Neural cell (in vitro differentiated cells): ENCODE measurements around the gene OLFM1. TPM values are rescaled to one million over a fixed set of nuclear protein-coding genes. Genes with fewer than 3 reads are reported as not detected.

Source experiments
- H2AFZ ChIP-seq: fragments of 200-600, 300-800 bp; sonication (generic), shearing (Covaris generic); 2 replicates; pipeline ENCODE4 v1.6.0; 2014; ENCODE audit warnings: low read depth, mild to moderate bottlenecking, antibody characterized with exemption, low read length, moderate library complexity
- H3F3A ChIP-seq: fragments of 200-600 bp; shearing (Covaris generic); 2 replicates; pipeline ENCODE4 v1.6.1; 2016; ENCODE audit warnings: mild to moderate bottlenecking, moderate library complexity, mixed read lengths, antibody characterized with exemption, low read length; ENCODE audit not compliant: insufficient read depth, poor library complexity, severe bottlenecking
- H3K27ac ChIP-seq: fragments of 200-600, 300-800 bp; sonication (generic), shearing (Covaris generic); 2 replicates; pipeline ENCODE4 v1.5.1; 2014; ENCODE audit warnings: mild to moderate bottlenecking, low read length, moderate library complexity
- H3K27me3 ChIP-seq: fragments of 300-800, 200-600 bp; sonication (generic), shearing (Covaris generic); 2 replicates; pipeline ENCODE4 v1.6.0; 2014; ENCODE audit warnings: mild to moderate bottlenecking, low read depth, low read length, moderate library complexity; ENCODE audit not compliant: insufficient read depth
- H3K36me3 ChIP-seq: fragments of 300-800, 200-600 bp; sonication (generic), shearing (Covaris generic); 2 replicates; pipeline ENCODE4 v1.5.1; 2014; ENCODE audit warnings: mild to moderate bottlenecking, antibody characterized with exemption, low read length, moderate library complexity; ENCODE audit not compliant: insufficient read depth
- H3K4me2 ChIP-seq: fragments of 300-800, 200-600 bp; sonication (generic), shearing (Covaris generic); 2 replicates; pipeline ENCODE4 v1.6.0; 2014; ENCODE audit warnings: mild to moderate bottlenecking, low read length
- H3K4me3 ChIP-seq: fragments of 300-800, 200-600 bp; sonication (generic), shearing (Covaris generic); 2 replicates; pipeline ENCODE4 v1.5.1; 2014; ENCODE audit warnings: mild to moderate bottlenecking, low read length, moderate library complexity
- H3K79me2 ChIP-seq: fragments of 200-600 bp; shearing (Covaris generic); replicated peaks from 2 replicates; pipeline ENCODE4 v1.6.0; 2014; ENCODE audit warnings: mild to moderate bottlenecking, low read length, moderate library complexity; ENCODE audit not compliant: insufficient read depth
- H3K9ac ChIP-seq: fragments of 300-800, 200-600 bp; sonication (generic), shearing (Covaris generic); 2 replicates; pipeline ENCODE4 v1.6.1; 2016; ENCODE audit warnings: mild to moderate bottlenecking, low read length, mixed read lengths
- H3K9me2 ChIP-seq: fragments of 200-600 bp; shearing (Covaris generic); 2 replicates; pipeline ENCODE4 v1.6.1; 2016; ENCODE audit warnings: mild to moderate bottlenecking, low read length, mixed read lengths; ENCODE audit not compliant: insufficient read depth
- H3K9me3 ChIP-seq: fragments of 200-600, 300-800 bp; sonication (generic), shearing (Covaris generic); 2 replicates; pipeline ENCODE4 v1.6.1; 2016; ENCODE audit warnings: mild to moderate bottlenecking, mixed run types, low read length, moderate library complexity, mixed read lengths
- H4K20me1 ChIP-seq: fragments of 200-600 bp; shearing (Covaris generic); 2 replicates; pipeline ENCODE4 v1.6.1; 2016; ENCODE audit warnings: mild to moderate bottlenecking, mixed run types; ENCODE audit not compliant: insufficient read depth
- CTCF ChIP-seq: fragments of 450-650 bp; IDR thresholded peaks from 2 replicates; pipeline ENCODE4 v1.5.1; 2014; ENCODE audit warnings: antibody characterized with exemption, mild to moderate bottlenecking, moderate library complexity; ENCODE audit not compliant: poor library complexity, severe bottlenecking
- EP300 ChIP-seq: fragments of 450-650 bp; conservative IDR thresholded peaks from 2 replicates; pipeline ENCODE4 v1.6.1; 2014; ENCODE audit warnings: antibody characterized with exemption, mild to moderate bottlenecking, moderate library complexity; ENCODE audit not compliant: poor library complexity, severe bottlenecking
- EZH2 ChIP-seq: fragments of 200-600, 300-800 bp; shearing (Covaris generic), sonication (generic); IDR thresholded peaks from 2 replicates; pipeline ENCODE4 v1.6.1; 2014; ENCODE audit warnings: antibody characterized with exemption, low read length, borderline replicate concordance, mild to moderate bottlenecking; ENCODE audit not compliant: insufficient read depth, poor library complexity, severe bottlenecking
- MXI1 ChIP-seq: fragments of 450-650 bp; conservative IDR thresholded peaks from 2 replicates; pipeline ENCODE4 v1.6.1; 2014; ENCODE audit warnings: antibody characterized with exemption, mild to moderate bottlenecking; ENCODE audit not compliant: poor library complexity, severe bottlenecking
- RAD21 ChIP-seq: fragments of 450-650 bp; conservative IDR thresholded peaks from 2 replicates; pipeline ENCODE4 v1.6.1; 2014; ENCODE audit warnings: antibody characterized with exemption, mild to moderate bottlenecking, moderate library complexity
- SMC3 ChIP-seq: fragments of 450-650 bp; conservative IDR thresholded peaks from 2 replicates; pipeline ENCODE4 v1.6.1; 2014; ENCODE audit warnings: antibody characterized with exemption, mild to moderate bottlenecking, moderate library complexity; ENCODE audit not compliant: poor library complexity
- TAF1 ChIP-seq: IDR thresholded peaks from 2 replicates; pipeline ENCODE4 v1.6.1; 2012; ENCODE audit warnings: low read depth
- polyA plus RNA-seq: library from polyadenylated mRNA; depleted of rRNA; stranded (reverse); fragments of >200 nt; gene quantifications from 2 replicates; pipeline ENCODE4 v1.2.3, GENCODE V29; 2014
- TF ChIP-seq, protein P1 (sequence below): IDR thresholded peaks from 2 replicates; pipeline ENCODE4 v1.6.1; 2012; ENCODE audit warnings: borderline replicate concordance

The OLFM1 gene
- polyA plus RNA-seq, 1 donor from 2014 or later: 102 TPM

DNA sequence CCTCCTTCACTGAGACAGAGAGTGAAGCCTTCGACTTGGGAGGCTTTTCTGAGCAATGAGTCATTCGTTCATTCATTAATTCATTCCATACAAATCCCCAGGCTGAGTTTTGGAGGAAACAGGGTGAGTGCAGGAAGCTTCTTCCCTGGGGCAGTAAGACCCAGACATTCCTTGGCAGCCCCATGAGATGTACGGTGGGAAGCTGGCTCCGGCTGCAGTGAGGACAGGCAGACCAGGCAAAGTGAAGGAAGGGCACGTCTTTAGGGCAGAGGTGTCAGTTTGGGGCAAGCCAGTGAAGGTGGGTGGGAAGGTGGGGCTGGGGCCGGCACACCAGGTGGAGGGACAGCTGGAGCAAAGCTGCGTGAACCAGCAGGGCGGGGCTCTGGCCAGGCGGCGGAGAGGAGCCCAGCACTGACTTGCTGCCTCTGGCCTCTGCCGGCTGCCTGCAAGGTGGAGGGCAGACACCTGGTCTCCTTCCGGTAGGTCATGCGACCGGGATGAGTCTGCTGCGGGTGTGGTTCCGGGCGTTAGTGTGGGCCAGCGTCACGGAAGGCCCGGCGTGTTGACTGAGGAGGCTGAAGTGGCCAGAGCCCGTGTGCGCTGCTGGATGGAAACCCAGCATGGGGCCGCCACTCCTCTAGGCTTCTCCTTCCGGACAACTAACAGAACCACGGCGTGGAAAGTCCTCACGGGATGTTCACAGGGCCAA is 16.6 kb downstream of the OLFM1 start:
- no peak overlapping the region for H3K4me3 ChIP-seq

GRCh38 chr9:135104761-135105160 is 17.3 kb downstream of the OLFM1 start:
- Histone ChIP-seq H3F3A (no peaks in the 10 kb centered on the region), H3K79me2 (no peaks in the 10 kb centered on the region), H3K27ac (no peak overlapping the region), H3K9ac (no peak overlapping the region), H3K36me3 (no peaks in the 10 kb centered on the region), H2AFZ (no peak overlapping the region), H3K27me3 (no peaks in the 10 kb centered on the region), H3K4me3 (no peak overlapping the region), H3K9me3 (no peaks in the 10 kb centered on the region), H4K20me1 (no peaks in the 10 kb centered on the region), H3K4me2 (no peak overlapping the region), H3K9me2 (no peaks in the 10 kb centered on the region)
- TF ChIP-seq CTCF (no peak), MXI1 (no peak), TAF1 (no peak), SMC3 (no peak)
- TF ChIP-seq, protein P1, sequence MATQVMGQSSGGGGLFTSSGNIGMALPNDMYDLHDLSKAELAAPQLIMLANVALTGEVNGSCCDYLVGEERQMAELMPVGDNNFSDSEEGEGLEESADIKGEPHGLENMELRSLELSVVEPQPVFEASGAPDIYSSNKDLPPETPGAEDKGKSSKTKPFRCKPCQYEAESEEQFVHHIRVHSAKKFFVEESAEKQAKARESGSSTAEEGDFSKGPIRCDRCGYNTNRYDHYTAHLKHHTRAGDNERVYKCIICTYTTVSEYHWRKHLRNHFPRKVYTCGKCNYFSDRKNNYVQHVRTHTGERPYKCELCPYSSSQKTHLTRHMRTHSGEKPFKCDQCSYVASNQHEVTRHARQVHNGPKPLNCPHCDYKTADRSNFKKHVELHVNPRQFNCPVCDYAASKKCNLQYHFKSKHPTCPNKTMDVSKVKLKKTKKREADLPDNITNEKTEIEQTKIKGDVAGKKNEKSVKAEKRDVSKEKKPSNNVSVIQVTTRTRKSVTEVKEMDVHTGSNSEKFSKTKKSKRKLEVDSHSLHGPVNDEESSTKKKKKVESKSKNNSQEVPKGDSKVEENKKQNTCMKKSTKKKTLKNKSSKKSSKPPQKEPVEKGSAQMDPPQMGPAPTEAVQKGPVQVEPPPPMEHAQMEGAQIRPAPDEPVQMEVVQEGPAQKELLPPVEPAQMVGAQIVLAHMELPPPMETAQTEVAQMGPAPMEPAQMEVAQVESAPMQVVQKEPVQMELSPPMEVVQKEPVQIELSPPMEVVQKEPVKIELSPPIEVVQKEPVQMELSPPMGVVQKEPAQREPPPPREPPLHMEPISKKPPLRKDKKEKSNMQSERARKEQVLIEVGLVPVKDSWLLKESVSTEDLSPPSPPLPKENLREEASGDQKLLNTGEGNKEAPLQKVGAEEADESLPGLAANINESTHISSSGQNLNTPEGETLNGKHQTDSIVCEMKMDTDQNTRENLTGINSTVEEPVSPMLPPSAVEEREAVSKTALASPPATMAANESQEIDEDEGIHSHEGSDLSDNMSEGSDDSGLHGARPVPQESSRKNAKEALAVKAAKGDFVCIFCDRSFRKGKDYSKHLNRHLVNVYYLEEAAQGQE: no peak

More for the DNA sequence above, 16.6 kb downstream of the OLFM1 start:
- TF ChIP-seq, protein P1: no peak
- TF ChIP-seq MXI1 (no peak), TAF1 (no peak), CTCF (no peak), RAD21 (no peak), EP300 (no peak), EZH2 (no peak), SMC3 (no peak)
- H3K79me2 ChIP-seq: no peaks in the 10 kb centered on the region
- no peaks in the 10 kb centered on the region for H3K9me2 ChIP-seq
- H3K9ac ChIP-seq: no peak overlapping the region
- no peak overlapping the region for H2AFZ ChIP-seq
- H3K27me3 ChIP-seq: no peaks in the 10 kb centered on the region
- H3F3A ChIP-seq: no peaks in the 10 kb centered on the region
- no peak overlapping the region for H3K27ac ChIP-seq
- H3K4me2 ChIP-seq: no peak overlapping the region
- H4K20me1 ChIP-seq: no peaks in the 10 kb centered on the region
- H3K9me3 ChIP-seq: no peaks in the 10 kb centered on the region
- H3K36me3 ChIP-seq: no peaks in the 10 kb centered on the region
